Measurements from ENCODE around the gene ZBTB2.

DNA sequence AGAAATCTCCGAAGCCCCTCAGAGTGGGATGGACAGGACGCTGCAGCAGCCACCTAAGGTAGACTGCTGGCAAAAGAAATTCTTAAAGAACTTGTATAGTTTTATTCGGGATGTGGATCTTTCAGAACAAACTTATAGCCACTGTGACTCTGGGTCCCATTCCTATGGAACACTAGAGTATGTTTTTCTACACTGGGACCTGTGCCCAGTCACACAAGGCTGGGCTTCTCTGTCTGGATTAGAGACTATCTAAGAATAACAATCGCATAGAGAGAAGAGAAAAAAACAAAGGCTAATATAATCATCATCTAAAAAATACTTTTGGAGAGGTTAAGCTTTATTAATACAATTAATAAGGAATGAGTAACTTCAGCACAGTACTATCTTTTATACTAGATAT lies 31.6 kb upstream of the ZBTB2 start:
- TF ChIP-seq, protein P1, sequence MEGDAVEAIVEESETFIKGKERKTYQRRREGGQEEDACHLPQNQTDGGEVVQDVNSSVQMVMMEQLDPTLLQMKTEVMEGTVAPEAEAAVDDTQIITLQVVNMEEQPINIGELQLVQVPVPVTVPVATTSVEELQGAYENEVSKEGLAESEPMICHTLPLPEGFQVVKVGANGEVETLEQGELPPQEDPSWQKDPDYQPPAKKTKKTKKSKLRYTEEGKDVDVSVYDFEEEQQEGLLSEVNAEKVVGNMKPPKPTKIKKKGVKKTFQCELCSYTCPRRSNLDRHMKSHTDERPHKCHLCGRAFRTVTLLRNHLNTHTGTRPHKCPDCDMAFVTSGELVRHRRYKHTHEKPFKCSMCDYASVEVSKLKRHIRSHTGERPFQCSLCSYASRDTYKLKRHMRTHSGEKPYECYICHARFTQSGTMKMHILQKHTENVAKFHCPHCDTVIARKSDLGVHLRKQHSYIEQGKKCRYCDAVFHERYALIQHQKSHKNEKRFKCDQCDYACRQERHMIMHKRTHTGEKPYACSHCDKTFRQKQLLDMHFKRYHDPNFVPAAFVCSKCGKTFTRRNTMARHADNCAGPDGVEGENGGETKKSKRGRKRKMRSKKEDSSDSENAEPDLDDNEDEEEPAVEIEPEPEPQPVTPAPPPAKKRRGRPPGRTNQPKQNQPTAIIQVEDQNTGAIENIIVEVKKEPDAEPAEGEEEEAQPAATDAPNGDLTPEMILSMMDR (IDR thresholded peaks at IDR 0.05; ENCODE audit: borderline replicate concordance, extremely low read depth, low read length, poor library complexity, severe bottlenecking), result no peak
- TF ChIP-seq EZH2 (IDR thresholded peaks at IDR 0.05; ENCODE audit: borderline replicate concordance, low read depth, low read length, severe bottlenecking), result no peak
